ENCODE measurements around the gene CTNND1.
A peak's percentile ranks its signal among the peaks of the same experiment; 100 is the strongest.
"Not testable (repeated sequence)": the region's sequence is repeated elsewhere in the genome, so short reads cannot be mapped to it uniquely, and the experiment has no call there.

Gene CTNND1

GRCh38 chr11:57761301-57762234, at the start of gene CTNND1:
Gene CTNND1 (plus strand): TSS chr11:57761802. CDS start chr11:57791479, 29,677 bp downstream.
- DNase-seq: no peak

GRCh38 chr11:57712256-57713150, 49.1 kb upstream of the CTNND1 start, which contains the start of gene TMX2:
Gene TMX2 (plus strand): TSS chr11:57712593. CDS start chr11:57712619, 26 bp downstream.
- DNase-seq: peak; percentile 95

GRCh38 chr11:57713835-57714234, 47.8 kb upstream of the CTNND1 start:
- DNase-seq: no peak

GRCh38 chr11:57716726-57717125, 44.9 kb upstream of the CTNND1 start:
- DNase-seq: not testable (repeated sequence)

GRCh38 chr11:57727185-57727584, 34.4 kb upstream of the CTNND1 start:
- no peak for DNase-seq

GRCh38 chr11:57728829-57729228, 32.8 kb upstream of the CTNND1 start:
- no peak for DNase-seq

DNA sequence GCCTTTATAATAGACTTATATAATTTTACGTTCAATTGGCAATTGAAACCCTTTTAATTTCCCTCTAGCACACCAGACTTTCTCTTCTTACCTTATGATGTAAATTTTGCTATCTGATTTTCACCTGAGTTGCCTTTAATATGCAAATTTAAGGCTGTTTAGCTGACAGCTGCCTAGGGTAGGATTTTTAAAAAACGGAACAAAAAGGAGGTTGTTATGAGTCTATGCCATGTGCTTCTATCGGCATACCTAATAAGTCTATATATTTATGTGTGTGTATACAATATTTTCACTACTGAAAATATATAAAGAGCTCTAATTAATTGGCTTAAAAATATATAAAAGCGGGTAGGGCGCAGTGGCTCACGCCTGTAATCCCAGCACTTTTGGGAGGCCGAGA, 32.1 kb upstream of the CTNND1 start:
- no peak for DNase-seq

DNA sequence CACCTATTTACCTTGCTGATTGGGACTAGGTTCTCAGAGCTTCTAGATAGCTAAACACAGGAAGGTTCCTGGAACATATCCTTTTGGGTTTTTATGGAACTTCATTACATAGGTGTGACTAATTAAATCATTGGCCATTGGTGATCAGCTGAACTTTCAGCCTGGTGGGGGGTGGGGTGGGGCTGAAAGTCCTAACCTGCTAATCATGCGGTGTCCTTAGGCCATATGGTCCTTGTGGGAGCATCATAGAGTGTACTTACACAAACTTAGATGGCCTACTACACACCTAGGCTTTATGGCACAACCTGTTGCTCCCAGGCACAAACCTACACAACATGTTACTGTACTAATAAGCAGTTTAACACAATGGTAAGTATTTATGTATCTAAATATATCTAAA, 28.9 kb upstream of the CTNND1 start:
- no peak for DNase-seq

- no peak for DNase-seq
These were observed 25.8 kb upstream of the CTNND1 start for GRCh38 chr11:57735619-57736298.

DNA sequence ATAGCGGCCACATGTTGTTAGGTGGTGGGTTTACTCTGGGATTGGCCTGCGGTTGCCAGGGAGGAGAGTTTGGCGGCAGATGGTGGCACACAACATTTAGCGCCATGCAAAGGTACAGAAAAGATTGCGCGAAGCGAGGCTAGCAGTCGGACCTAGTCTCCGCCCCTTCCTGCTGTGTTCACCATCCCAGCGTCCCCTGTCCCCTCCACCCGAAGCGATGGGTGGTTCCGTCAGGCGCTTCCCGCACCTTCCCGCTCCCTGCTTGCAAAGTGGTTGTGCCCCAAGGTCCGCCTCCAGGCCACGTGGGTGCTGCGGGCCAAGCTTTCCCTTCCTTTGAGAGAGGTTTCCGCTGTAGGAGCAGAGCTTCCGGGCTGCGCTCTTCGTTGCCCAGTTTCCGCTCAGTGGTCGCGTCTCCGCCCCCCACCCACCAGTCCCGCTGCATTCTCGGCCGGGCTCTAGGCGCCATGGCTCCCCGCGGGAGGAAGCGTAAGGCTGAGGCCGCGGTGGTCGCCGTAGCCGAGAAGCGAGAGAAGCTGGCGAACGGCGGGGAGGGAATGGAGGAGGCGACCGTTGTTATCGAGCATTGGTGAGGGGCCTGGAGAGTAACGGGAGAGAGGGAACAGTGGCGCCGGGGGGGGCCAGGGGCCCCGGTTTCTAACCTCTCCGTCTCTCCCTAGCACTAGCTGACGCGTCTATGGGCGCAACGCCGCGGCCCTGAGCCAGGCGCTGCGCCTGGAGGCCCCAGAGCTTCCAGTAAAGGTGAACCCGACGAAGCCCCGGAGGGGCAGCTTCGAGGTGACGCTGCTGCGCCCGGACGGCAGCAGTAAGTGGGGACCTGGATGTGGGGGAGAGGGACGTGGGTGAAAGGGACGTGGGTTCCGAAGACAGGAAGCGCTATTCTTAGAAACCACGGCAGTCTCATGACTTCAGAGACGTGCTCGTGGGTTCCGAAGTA, 20.2 kb upstream of the CTNND1 start, which contains the start of gene SELENOH:
TSS of gene SELENOH (plus strand) at position 360 of the 955 bp plus-strand sequence. CDS start at position 465, 105 bp downstream.
- peak; percentile 98 for DNase-seq

DNA sequence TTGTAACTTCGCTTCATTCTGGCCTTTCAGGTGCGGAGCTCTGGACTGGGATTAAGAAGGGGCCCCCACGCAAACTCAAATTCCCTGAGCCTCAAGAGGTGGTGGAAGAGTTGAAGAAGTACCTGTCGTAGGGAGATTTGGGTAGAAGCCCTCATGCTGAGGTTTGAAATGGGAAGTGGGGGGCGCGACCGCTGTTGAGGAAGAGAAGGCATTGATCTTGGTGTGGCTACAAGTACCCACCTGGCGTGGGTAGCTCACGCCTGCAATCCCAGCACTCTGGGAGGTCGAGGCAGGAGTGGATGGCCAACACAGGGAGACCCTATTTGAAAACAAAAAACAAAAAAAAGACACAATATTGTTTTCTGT, 19.5 kb upstream of the CTNND1 start:
- no peak for DNase-seq

- no peak for DNase-seq
These were observed 17.2 kb upstream of the CTNND1 start for GRCh38 chr11:57744357-57744756.

GRCh38 chr11:57745206-57745605, 16.4 kb upstream of the CTNND1 start:
- no peak for DNase-seq

DNA sequence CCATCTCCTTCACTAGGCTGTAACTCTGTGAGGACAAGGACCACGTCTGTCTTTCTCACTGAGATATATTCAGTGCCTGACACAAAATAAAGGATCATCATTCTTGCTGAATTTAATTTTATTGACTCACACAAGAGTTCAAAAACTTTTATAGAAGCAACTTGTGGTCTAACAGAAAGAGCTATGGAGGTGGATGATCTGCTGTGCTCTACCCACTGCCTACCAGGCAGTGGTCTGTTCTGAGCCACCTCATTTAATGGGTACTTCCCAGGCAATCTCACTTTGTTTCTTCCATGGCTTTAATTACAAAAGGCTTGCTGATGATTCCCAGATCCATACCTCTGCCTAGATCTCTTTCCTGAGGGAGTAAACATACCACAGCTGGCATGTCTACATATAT, 14.7 kb upstream of the CTNND1 start:
- no peak for DNase-seq

DNA sequence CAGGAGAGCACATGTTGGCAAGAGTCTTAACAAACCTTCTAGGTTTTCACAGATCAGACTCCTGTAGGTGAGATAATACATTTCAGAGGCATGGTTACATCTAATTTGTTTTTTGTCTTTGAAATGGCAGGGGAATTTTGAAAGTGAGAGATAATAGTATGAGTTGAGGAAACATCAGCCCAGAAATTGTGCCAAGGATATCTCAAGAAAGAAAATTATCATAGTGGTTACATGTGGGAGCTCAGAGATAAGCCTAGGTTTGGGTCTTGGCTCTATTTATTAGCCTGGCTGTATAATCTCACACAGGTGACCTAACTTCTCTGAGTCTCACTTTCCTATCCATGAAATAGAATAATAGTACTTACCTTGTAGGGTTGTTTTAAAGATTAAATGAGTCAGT, 10.4 kb upstream of the CTNND1 start:
- no peak for DNase-seq

DNA sequence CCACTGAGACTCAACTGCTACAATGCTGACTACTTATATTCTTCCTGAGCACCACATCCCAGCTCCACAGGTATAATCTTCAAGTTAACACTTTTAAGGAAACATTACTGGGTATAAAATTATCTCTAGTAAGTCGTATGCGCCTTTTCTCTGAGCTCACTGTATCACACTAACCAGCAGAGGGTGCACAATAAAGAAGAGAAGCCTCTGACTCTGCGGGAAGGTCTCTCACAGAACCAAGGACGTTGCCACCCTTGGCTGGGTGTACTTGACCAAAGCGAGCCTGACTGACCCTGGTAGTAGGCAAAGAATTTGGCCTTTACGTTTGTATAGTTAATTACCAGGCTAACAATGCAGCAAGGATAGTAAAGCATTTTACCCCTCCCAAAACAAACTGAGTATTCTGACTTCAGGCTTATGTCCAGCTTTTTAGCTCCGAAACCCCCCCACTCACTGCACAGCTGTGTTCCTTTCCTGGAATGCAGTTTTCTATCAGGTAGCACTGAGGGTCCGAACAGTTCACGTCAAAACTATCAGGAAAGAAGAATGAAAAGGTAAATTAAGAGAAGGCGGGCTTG, 9.8 kb upstream of the CTNND1 start, which contains the start of gene BTBD18:
TSS of gene BTBD18 (minus strand) at position 144 of the 578 bp plus-strand sequence. CDS start 631 bp downstream, outside the sequence.
- no peak for DNase-seq

DNA sequence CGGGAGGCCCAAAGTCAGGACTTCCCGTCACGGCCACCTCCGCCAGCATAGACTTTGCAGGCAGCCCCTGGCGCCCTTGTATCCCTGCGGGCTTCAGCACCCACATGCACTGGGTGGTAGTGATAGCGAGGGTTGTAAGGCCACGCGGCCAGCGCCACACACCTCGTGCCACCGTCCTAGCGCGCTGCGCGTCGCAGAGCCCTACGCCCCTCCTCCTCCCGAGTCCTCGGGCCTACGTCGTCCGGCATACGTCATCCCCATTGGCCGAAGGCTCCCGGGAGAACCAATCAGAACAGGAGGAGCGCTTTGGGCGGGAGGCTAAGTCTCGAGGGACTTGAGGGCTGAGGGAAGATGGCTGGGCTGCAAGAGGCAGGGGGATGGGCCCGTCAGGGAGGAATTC, 8.6 kb upstream of the CTNND1 start:
- DNase-seq: no peak

DNA sequence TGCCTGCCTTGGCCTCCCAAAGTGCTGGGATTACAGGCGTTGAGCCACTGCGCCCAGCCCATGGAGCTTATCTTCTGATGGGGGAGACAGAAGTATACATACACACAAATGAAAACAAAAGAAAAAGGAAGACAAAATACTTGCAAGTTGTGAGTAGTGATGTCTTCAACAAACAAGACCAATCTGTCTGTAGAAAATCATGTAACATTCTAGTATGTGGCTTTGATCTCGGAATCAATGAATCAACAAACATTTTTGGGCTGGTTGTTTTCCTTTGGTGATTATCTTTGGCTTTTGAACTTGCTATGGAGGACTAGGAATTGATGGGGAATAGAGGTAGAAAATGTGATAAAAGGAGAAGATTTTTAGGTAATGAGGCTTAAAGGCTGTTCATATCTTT, 3.4 kb upstream of the CTNND1 start:
- no peak for DNase-seq

- no peak for DNase-seq
These were observed 746 bp downstream of the CTNND1 start for GRCh38 chr11:57762235-57762861.

DNA sequence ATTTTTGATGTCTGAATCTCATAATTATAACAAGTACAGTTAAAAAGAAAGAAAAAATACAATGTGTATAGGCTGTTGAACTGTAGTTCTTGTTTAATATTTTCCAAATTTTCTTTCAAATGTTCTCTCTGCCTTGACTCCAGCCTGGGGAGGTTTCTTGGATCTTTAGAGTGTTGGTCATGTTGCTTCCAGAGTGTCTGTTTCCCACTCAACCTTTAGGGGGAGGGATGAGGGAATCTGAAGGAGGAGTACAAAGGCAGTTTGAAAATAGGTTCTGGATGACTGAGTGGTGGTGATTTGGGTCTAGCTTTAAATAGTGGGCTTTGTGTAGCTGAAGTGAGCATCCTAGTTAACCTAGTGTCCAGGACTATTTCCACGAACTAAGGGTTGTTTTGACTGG, 2.0 kb downstream of the CTNND1 start:
- no peak for DNase-seq

DNA sequence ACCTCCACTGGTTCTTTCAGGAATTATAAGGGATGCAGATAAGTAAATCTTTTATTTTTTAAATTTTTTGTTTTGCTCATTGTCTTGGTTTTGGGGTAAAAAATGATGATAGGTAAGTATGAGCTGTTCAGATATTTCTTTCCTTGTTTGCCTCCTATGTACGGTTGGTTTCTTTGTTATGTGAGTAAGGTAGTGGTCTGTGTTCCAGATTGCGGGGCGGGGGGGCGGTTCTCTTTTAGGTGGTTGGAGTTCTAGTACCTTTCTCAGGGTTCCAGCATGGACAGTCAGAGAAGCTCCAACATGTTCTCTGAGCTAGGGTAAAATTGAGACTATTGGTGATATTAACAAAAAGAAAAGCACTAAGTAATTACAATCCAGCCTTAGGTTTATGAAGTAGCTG, 2.4 kb downstream of the CTNND1 start:
- no peak for DNase-seq

Data from activated CD4-positive, alpha-beta T cell treated with anti-CD3 and anti-CD28 coated beads, Interleukin-2, Interleukin-6, amounts not matched to agents 100 ng/mL and 50 ng/mL, durations not matched to agents 16 hours and 8 hours (primary cell).